ENCODE data around the gene TEP1.

DNA sequence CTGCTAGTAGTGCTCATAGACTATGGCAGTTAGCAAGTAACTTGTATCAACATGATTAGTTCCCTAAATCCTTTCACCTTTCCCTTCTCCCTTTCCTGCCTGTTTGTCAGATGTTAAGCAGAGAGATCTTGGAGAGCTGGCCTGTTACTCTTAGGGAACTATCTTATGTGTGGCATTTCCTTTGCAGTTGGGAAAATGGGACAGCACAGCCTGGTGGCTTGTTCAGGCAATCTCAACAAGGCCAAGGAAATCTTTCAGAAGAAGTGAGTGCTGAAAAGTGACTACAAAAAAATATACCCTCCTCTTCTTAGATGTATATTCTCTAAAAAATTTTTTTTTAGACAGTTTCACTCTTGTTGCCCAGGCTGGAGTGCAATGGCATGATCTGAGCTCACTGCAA lies 62.4 kb downstream of the TEP1 start:
- TF ChIP-seq POLR2A (IDR thresholded peaks at IDR 0.05) (no peak), POLR2AphosphoS5 (IDR thresholded peaks at IDR 0.05) (no peak)
- TF ChIP-seq, protein P1, sequence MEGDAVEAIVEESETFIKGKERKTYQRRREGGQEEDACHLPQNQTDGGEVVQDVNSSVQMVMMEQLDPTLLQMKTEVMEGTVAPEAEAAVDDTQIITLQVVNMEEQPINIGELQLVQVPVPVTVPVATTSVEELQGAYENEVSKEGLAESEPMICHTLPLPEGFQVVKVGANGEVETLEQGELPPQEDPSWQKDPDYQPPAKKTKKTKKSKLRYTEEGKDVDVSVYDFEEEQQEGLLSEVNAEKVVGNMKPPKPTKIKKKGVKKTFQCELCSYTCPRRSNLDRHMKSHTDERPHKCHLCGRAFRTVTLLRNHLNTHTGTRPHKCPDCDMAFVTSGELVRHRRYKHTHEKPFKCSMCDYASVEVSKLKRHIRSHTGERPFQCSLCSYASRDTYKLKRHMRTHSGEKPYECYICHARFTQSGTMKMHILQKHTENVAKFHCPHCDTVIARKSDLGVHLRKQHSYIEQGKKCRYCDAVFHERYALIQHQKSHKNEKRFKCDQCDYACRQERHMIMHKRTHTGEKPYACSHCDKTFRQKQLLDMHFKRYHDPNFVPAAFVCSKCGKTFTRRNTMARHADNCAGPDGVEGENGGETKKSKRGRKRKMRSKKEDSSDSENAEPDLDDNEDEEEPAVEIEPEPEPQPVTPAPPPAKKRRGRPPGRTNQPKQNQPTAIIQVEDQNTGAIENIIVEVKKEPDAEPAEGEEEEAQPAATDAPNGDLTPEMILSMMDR (IDR thresholded peaks at IDR 0.05) = no peak

Data from upper lobe of left lung (tissue), 4 donors.